Measurements from ENCODE around the gene ASCL1.

The ASCL1 gene

GRCh38 chr12:102951841-102952240 is 5.6 kb upstream of the ASCL1 start:
- DNase-seq (ENCODE audit: low read depth), result no peak

DNA sequence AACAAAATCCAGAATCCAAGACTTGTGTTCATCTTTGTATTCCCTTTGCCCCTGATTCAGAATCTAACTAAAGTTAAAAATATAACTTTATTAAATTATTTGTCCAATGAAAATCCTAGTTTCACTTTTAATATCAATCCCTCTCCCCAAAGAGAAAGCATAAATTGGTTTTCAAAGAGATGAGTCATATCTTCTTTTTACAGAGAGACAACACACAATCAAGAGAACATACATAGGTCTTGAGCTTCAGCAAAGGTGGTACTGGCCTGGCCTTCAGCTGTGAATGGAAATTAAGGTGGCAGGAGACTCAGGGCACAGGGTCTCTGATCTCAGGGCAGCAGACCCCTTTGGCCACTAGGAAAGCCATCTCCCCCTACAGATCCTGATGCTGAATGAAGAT is 4.3 kb upstream of the ASCL1 start:
- DNase-seq (ENCODE audit: low read depth), result no peak

- DNase-seq (ENCODE audit: low read depth), result no peak
Observed at GRCh38 chr12:102954134-102954533, 3.3 kb upstream of the ASCL1 start.

GRCh38 chr12:102955926-102956737 is 1.3 kb upstream of the ASCL1 start:
- DNase-seq (ENCODE audit: low read depth), result no peak

DNA sequence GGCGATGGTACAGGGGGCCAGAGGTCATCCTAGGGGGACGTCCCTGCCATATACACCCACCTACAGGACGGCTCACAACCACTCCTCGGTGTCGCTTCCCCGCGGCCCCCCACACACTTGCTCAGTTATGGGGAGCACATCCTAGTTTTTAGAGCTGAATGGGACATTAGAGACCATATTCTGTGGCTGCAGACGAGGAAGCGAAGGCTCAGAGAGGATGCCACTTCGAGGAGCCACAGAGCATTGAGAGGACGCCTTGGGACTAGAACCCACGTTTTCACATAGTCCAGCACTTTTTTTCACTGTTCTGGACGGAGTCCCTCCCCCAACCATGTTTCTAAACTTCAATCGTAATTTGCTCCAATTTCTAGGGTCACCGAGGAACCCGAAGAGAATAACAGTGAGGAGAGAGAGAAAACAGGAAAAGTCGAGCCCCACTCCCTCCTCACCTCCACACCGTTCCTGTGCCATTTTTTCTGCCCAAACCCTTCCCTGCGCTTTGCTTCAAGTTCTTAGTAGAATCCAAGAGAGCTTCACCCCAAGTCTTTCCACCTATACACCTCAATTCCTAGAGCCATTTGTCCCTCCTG is 641 bp upstream of the ASCL1 start:
- DNase-seq (ENCODE audit: low read depth), result no peak

DNA sequence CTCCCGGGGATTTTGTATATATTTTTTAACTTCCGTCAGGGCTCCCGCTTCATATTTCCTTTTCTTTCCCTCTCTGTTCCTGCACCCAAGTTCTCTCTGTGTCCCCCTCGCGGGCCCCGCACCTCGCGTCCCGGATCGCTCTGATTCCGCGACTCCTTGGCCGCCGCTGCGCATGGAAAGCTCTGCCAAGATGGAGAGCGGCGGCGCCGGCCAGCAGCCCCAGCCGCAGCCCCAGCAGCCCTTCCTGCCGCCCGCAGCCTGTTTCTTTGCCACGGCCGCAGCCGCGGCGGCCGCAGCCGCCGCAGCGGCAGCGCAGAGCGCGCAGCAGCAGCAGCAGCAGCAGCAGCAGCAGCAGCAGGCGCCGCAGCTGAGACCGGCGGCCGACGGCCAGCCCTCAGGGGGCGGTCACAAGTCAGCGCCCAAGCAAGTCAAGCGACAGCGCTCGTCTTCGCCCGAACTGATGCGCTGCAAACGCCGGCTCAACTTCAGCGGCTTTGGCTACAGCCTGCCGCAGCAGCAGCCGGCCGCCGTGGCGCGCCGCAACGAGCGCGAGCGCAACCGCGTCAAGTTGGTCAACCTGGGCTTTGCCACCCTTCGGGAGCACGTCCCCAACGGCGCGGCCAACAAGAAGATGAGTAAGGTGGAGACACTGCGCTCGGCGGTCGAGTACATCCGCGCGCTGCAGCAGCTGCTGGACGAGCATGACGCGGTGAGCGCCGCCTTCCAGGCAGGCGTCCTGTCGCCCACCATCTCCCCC is 777 bp downstream of the ASCL1 start:
- peak; percentile 4 for DNase-seq (ENCODE audit: low read depth)

GRCh38 chr12:102958830-102959176 is 1.3 kb downstream of the ASCL1 start:
- no peak for DNase-seq (ENCODE audit: low read depth)

DNA sequence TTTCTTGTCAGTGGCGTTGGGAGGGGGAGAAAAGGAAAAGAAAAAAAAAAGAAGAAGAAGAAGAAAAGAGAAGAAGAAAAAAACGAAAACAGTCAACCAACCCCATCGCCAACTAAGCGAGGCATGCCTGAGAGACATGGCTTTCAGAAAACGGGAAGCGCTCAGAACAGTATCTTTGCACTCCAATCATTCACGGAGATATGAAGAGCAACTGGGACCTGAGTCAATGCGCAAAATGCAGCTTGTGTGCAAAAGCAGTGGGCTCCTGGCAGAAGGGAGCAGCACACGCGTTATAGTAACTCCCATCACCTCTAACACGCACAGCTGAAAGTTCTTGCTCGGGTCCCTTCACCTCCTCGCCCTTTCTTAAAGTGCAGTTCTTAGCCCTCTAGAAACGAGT is 1.9 kb downstream of the ASCL1 start:
- no peak for DNase-seq (ENCODE audit: low read depth)

GRCh38 chr12:102960766-102961465 is 3.4 kb downstream of the ASCL1 start:
- DNase-seq (ENCODE audit: low read depth), result no peak

GRCh38 chr12:102961466-102961855 is 4.0 kb downstream of the ASCL1 start:
- no peak for DNase-seq (ENCODE audit: low read depth)

DNA sequence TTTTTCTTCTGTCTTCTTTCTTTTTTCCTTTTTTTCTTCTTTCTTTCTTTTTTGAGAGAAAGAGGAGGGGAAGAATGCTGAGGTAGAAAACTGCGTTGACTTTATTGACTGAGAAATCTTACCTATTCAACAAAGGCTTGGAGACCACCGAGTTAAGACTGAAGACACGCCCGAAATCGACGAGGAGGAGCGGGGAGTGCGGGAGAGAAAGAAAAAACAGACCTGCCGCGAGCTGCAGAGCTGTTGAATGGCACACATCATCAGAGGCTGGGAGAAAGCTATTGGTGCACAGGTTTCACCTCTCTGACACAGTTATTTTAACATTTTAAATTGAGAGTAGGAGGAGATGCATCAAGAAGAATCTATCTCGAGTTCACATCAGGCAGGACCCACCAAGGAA is 5.1 kb downstream of the ASCL1 start:
- no peak for DNase-seq (ENCODE audit: low read depth)

DNA sequence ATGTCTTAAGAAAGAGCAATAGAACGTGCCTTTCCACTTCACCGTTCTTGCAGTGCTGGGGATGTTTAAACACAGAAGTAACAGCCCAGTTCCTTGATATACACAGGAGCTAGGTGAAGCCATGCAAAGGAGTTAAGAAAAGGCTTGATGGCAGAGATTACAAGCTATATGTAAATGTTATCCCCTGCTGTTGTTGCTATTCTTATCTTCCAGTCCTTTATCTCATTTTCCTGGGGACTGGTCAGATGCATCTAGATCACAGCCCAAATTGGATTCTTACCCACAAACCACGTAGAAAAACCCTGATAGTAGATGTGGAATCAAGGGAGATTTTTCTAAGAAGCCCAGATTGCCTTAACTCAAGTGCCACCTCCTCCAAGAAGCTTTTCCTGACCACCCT is 5.5 kb downstream of the ASCL1 start:
- DNase-seq (ENCODE audit: low read depth), result no peak

DNA sequence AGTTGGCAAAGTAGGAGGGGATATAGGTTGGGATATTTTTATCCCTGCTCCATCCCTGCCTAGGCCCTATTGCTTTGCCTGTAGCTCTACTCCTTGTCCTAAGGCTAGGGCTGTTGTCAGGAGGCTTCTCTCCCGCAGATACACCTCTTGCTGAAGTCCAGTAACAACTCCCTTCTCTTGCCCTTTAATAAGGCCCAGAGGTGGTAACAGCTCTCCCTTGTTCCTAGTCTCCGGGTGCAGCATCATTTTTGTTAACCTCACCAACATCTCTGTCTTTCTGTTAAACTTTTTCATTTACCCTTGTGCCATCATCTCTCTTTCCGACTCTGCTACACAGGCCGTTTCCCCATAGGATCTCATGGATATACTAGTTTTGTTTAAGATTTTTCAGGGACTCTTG is 6.3 kb downstream of the ASCL1 start:
- no peak for DNase-seq (ENCODE audit: low read depth)

GRCh38 chr12:102964872-102965271 is 7.4 kb downstream of the ASCL1 start:
- DNase-seq (ENCODE audit: low read depth), result no peak

GRCh38 chr12:102965281-102966155 is 8.0 kb downstream of the ASCL1 start:
- no peak for DNase-seq (ENCODE audit: low read depth)

GRCh38 chr12:102966200-102966863 is 8.9 kb downstream of the ASCL1 start:
- no peak for DNase-seq (ENCODE audit: low read depth)

GRCh38 chr12:102970780-102971179 is 13.3 kb downstream of the ASCL1 start:
- DNase-seq (ENCODE audit: low read depth), result no peak

- no peak for DNase-seq (ENCODE audit: low read depth)
Observed at GRCh38 chr12:102971227-102971626, 13.8 kb downstream of the ASCL1 start.

DNA sequence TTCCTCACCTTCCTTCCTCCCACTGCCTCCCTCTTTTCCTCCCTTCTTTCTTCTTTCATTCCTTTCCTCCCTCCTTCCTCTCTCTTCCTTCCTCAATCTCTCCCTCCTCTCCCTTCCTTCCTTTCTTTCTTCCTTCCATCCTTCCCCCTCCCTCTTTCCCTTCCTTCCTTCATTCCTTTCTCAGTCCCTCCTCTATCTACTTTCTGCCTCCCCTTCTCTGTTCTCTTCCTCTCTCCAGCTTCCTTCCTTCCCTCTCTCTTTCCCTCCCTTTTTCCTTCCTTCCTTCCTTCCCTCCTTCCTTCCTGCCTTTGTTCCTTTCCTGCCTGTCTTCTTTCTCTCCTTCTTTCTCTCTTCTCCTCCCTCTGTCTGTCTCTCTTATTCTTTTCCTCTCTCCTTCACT is 16.1 kb downstream of the ASCL1 start:
- DNase-seq (ENCODE audit: low read depth), result no peak

- no peak for DNase-seq (ENCODE audit: low read depth)
Observed at GRCh38 chr12:102976609-102977280, 19.3 kb downstream of the ASCL1 start.

All from amniotic epithelial cell (primary cell).